HepG2 (cell line): ENCODE data around the gene CXCR5. TPM values are rescaled to one million over a fixed set of nuclear protein-coding genes. Genes with fewer than 3 reads are reported as not detected.
A peak's percentile ranks its signal among the peaks of the same experiment; 100 is the strongest.

ENCODE experiments used
- GATAD2A ChIP-seq: IDR thresholded peaks from 2 replicates; pipeline ENCODE4 v1.6.1; 2016
- HDAC2 ChIP-seq: sonication (generic); formaldehyde crosslinking; IDR thresholded peaks from 2 replicates; pipeline ENCODE4 v1.4.0; 2020; ENCODE audit warnings: missing genetic modification reagents
- NRL ChIP-seq: sonication (generic); formaldehyde crosslinking; IDR thresholded peaks from 2 replicates; pipeline ENCODE4 v1.5.0; 2020; ENCODE audit warnings: missing genetic modification reagents, mild to moderate bottlenecking, moderate library complexity, borderline replicate concordance
- YEATS4 ChIP-seq: sonication (generic); formaldehyde crosslinking; IDR thresholded peaks from 2 replicates; pipeline ENCODE4 v1.4.0; 2020; ENCODE audit warnings: missing genetic modification reagents, borderline replicate concordance
- ZNF652 ChIP-seq: IDR thresholded peaks from 2 replicates; pipeline ENCODE4 v1.6.1; 2016; ENCODE audit warnings: low read depth, borderline replicate concordance
- ZNF761 ChIP-seq: sonication (generic); formaldehyde crosslinking; conservative IDR thresholded peaks from 2 replicates; pipeline ENCODE4 v1.4.0; 2020; ENCODE audit warnings: mild to moderate bottlenecking, missing genetic modification reagents
- polyA plus RNA-seq, 8 experiments: library from polyadenylated mRNA; depleted of rRNA in 3 of 8; stranded (reverse) in 7 of 8; unstranded in 1 of 8; fragments of >200 nt; fragmentation: Illumina TruSeq in 4 of 8; extraction: Trizol in 4 of 8; gene quantifications; 2 replicates each; pipeline versions ENCODE4 v1.2.1 to v1.2.3, GENCODE V29; 2011 to 2016; ENCODE audit warnings: low read depth in 4 of 8, missing spikeins in 1 of 8, mixed read lengths in 1 of 8; ENCODE audit not compliant: insufficient read depth in 1 of 8
- total RNA-seq, 5 experiments: library from RNA; depleted of rRNA; stranded (reverse); fragments of >200 nt; fragmentation: Illumina TruSeq; extraction: Trizol; gene quantifications; 2 replicates each; pipeline ENCODE4 v1.2.3, GENCODE V29; 2016; ENCODE audit warnings: low read depth in 1 of 5
- TF ChIP-seq, protein P1 (sequence below): sonication (generic); formaldehyde crosslinking; IDR thresholded peaks from 2 replicates; pipeline ENCODE4 v1.5.1; 2020; ENCODE audit warnings: mild to moderate bottlenecking, missing genetic modification reagents, moderate library complexity
- TF ChIP-seq, protein P2 (sequence below): sonication (generic); formaldehyde crosslinking; conservative IDR thresholded peaks from 2 replicates; pipeline ENCODE4 v1.8.0; 2022; ENCODE audit warnings: low read depth, missing genetic modification reagents
- TF ChIP-seq, protein P3 (sequence below): sonication (generic); formaldehyde crosslinking; IDR thresholded peaks from 2 replicates; pipeline ENCODE4 v1.5.0; 2020; ENCODE audit warnings: mild to moderate bottlenecking, missing genetic modification reagents
- TF ChIP-seq, protein P4 (sequence below): sonication (generic); formaldehyde crosslinking; IDR thresholded peaks from 2 replicates; pipeline ENCODE4 v1.4.0; 2020; ENCODE audit warnings: missing genetic modification reagents
- TF ChIP-seq, protein P5 (sequence below): sonication (generic); formaldehyde crosslinking; IDR thresholded peaks from 2 replicates; pipeline ENCODE4 v1.4.0; 2020; ENCODE audit warnings: missing genetic modification reagents

Gene CXCR5
- total and polyA plus RNA-seq, 2 of the 13 experiments (the other 11 are each of a cell fraction or from before 2014, with no cell fraction given) = not detected

DNA sequence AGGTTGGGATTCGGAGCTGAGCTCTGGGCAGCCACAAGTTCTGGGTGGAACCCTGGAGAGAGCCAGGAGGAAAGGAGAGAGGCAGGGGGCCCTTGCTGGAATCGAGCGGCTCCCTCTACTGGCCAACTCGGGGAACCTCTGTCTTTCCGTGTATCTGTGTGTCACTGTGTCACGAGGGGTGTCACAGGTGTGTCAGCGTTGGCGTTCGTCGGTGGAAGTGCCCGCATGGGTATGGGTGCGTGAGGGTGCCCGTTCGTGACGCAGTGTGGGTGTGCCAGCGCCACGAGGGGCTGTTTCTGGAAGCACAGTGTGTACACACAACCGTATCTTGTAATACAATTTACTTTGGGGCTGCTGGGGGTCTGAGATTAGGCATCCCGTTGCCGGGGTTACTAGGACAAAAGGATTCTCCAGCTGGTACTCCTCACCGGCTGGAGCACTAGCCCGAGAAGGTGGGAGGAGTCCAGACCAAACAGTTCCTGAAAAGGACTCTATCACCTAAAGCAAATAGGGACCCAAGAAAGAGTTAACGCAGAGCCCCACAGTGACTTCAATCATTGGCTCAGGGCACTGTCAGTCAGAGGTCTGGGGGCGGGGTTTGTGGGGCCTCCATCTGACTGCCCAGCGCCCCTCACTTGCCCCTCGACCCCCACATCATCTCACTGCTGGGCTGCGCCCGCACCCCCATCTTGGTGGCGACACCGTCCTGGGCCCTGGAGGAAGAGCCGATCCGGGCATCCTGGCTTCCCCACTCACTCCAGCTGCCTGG is 44.6 kb downstream of the CXCR5 start (continued):
- TF ChIP-seq YEATS4 (CRISPR knock-in tag) (no peak; the same call in 1 of the 2 replicates), NRL (CRISPR knock-in tag) (peak; percentile 12; the same call in 1 of the 2 replicates), GATAD2A (CRISPR knock-in tag) (peak; percentile 28; the same call in 1 of the 2 replicates), ZNF761 (CRISPR knock-in tag) (0 out of 2 replicates have a peak, but pooled peaks have one; percentile 30), ZNF652 (peak; percentile 98), HDAC2 (CRISPR knock-in tag) (peak; percentile 25; the same call in 1 of the 2 replicates)
- TF ChIP-seq, protein P1, sequence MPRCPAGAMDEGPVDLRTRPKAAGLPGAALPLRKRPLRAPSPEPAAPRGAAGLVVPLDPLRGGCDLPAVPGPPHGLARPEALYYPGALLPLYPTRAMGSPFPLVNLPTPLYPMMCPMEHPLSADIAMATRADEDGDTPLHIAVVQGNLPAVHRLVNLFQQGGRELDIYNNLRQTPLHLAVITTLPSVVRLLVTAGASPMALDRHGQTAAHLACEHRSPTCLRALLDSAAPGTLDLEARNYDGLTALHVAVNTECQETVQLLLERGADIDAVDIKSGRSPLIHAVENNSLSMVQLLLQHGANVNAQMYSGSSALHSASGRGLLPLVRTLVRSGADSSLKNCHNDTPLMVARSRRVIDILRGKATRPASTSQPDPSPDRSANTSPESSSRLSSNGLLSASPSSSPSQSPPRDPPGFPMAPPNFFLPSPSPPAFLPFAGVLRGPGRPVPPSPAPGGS (CRISPR knock-in tag) = no peak
- TF ChIP-seq, protein P2, sequence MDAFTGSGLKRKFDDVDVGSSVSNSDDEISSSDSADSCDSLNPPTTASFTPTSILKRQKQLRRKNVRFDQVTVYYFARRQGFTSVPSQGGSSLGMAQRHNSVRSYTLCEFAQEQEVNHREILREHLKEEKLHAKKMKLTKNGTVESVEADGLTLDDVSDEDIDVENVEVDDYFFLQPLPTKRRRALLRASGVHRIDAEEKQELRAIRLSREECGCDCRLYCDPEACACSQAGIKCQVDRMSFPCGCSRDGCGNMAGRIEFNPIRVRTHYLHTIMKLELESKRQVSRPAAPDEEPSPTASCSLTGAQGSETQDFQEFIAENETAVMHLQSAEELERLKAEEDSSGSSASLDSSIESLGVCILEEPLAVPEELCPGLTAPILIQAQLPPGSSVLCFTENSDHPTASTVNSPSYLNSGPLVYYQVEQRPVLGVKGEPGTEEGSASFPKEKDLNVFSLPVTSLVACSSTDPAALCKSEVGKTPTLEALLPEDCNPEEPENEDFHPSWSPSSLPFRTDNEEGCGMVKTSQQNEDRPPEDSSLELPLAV (CRISPR knock-in tag) = no peak
- TF ChIP-seq, protein P3, sequence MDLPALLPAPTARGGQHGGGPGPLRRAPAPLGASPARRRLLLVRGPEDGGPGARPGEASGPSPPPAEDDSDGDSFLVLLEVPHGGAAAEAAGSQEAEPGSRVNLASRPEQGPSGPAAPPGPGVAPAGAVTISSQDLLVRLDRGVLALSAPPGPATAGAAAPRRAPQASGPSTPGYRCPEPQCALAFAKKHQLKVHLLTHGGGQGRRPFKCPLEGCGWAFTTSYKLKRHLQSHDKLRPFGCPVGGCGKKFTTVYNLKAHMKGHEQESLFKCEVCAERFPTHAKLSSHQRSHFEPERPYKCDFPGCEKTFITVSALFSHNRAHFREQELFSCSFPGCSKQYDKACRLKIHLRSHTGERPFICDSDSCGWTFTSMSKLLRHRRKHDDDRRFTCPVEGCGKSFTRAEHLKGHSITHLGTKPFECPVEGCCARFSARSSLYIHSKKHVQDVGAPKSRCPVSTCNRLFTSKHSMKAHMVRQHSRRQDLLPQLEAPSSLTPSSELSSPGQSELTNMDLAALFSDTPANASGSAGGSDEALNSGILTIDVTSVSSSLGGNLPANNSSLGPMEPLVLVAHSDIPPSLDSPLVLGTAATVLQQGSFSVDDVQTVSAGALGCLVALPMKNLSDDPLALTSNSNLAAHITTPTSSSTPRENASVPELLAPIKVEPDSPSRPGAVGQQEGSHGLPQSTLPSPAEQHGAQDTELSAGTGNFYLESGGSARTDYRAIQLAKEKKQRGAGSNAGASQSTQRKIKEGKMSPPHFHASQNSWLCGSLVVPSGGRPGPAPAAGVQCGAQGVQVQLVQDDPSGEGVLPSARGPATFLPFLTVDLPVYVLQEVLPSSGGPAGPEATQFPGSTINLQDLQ (CRISPR knock-in tag) = no peak
- TF ChIP-seq, protein P4, sequence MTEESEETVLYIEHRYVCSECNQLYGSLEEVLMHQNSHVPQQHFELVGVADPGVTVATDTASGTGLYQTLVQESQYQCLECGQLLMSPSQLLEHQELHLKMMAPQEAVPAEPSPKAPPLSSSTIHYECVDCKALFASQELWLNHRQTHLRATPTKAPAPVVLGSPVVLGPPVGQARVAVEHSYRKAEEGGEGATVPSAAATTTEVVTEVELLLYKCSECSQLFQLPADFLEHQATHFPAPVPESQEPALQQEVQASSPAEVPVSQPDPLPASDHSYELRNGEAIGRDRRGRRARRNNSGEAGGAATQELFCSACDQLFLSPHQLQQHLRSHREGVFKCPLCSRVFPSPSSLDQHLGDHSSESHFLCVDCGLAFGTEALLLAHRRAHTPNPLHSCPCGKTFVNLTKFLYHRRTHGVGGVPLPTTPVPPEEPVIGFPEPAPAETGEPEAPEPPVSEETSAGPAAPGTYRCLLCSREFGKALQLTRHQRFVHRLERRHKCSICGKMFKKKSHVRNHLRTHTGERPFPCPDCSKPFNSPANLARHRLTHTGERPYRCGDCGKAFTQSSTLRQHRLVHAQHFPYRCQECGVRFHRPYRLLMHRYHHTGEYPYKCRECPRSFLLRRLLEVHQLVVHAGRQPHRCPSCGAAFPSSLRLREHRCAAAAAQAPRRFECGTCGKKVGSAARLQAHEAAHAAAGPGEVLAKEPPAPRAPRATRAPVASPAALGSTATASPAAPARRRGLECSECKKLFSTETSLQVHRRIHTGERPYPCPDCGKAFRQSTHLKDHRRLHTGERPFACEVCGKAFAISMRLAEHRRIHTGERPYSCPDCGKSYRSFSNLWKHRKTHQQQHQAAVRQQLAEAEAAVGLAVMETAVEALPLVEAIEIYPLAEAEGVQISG (CRISPR knock-in tag) = peak; percentile 72
- TF ChIP-seq, protein P5, sequence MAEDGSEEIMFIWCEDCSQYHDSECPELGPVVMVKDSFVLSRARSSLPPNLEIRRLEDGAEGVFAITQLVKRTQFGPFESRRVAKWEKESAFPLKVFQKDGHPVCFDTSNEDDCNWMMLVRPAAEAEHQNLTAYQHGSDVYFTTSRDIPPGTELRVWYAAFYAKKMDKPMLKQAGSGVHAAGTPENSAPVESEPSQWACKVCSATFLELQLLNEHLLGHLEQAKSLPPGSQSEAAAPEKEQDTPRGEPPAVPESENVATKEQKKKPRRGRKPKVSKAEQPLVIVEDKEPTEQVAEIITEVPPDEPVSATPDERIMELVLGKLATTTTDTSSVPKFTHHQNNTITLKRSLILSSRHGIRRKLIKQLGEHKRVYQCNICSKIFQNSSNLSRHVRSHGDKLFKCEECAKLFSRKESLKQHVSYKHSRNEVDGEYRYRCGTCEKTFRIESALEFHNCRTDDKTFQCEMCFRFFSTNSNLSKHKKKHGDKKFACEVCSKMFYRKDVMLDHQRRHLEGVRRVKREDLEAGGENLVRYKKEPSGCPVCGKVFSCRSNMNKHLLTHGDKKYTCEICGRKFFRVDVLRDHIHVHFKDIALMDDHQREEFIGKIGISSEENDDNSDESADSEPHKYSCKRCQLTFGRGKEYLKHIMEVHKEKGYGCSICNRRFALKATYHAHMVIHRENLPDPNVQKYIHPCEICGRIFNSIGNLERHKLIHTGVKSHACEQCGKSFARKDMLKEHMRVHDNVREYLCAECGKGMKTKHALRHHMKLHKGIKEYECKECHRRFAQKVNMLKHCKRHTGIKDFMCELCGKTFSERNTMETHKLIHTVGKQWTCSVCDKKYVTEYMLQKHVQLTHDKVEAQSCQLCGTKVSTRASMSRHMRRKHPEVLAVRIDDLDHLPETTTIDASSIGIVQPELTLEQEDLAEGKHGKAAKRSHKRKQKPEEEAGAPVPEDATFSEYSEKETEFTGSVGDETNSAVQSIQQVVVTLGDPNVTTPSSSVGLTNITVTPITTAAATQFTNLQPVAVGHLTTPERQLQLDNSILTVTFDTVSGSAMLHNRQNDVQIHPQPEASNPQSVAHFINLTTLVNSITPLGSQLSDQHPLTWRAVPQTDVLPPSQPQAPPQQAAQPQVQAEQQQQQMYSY = peak; percentile 50; the same call in 1 of the 2 replicates
